ENCODE results near the gene TRPC4. TPM values are rescaled to one million over a fixed set of nuclear protein-coding genes. Genes with fewer than 3 reads are reported as not detected.

TRPC4 gene
- total and polyA plus RNA-seq, 2 donors (not counting 3 experiments of a cell fraction or from before 2014, with no cell fraction given) = 0.04 to 0.64 TPM

DNA sequence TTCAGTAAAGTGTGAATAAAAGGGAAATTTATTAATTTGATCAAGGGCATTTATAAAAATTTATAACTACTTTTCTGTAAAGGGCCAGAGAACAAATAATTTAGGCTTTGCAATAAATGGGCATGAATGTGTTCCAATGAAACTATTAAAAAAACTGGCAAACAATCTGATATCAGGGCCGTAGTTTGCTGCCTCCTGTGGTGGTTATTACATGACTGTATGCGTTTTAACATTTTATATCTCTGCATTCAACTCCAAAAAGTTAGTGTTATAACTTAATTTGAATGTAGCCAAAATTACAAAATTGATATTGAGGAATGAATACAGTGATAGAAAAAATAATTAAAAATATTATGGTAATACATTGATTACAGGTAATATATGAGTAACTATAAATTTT, 190.5 kb downstream of the TRPC4 start:
- H3K4me3 ChIP-seq (replicated peaks in 1 of 3; ENCODE audit: insufficient read depth in 1 of 3, low read depth in 1 of 3, low read length in 3 of 3) = no peak overlapping the region
- POLR2A ChIA-PET = no interaction called here
- intact Hi-C loops (cut with micrococcal nuclease) (no loop called here), dilution Hi-C loops (cut with MboI; ENCODE audit: extremely low pct_ligation_motif_present, low sequenced_read_pairs) (no loop called here)
- no peak for TF ChIP-seq EZH2 (IDR thresholded peaks at IDR 0.05; ENCODE audit: borderline replicate concordance, low read depth, low read length, severe bottlenecking)
- no peaks in the 10 kb centered on the region for H4K20me1 ChIP-seq (replicated peaks; ENCODE audit: control insufficient read depth, extremely low read depth, insufficient read depth, low read length)
- no peak overlapping the region for H3K27ac ChIP-seq (ENCODE audit: insufficient read depth, low read depth, low read length)
- CTCF ChIA-PET = interaction anchor here (2.0 kb wide), 1 partner anchor 14 kb away, joined by 4 read pairs; no protein-coding TSS in a partner anchor
- H3K27me3 ChIP-seq (ENCODE audit: control insufficient read depth in 2 of 2, insufficient read depth in 2 of 2, low read length in 2 of 2) = no peaks in the 10 kb centered on the region
- no peak overlapping the region for H3K4me2 ChIP-seq (ENCODE audit: insufficient read depth, low read length)
- FAIRE-seq (no peak), DNase-seq (ENCODE audit: low read depth, low spot score) (no peak)
- no peak overlapping the region for H2AFZ ChIP-seq (ENCODE audit: low read depth, low read length)
- no peaks in the 10 kb centered on the region for H3K36me3 ChIP-seq (ENCODE audit: control insufficient read depth in 2 of 2, extremely low read depth in 1 of 2, insufficient read depth in 2 of 2, low read length in 2 of 2)
- no peaks in the 10 kb centered on the region for H3K9me3 ChIP-seq (replicated peaks; ENCODE audit: control insufficient read depth, insufficient read depth, low read length)
- BruUV-seq (replicated peaks) = no TSS peak
- H3K9ac ChIP-seq (replicated peaks; ENCODE audit: extremely low read depth, insufficient read depth, low read length) = no peak overlapping the region
- peaks cover 21% of the 10 kb centered on the region for H3K4me1 ChIP-seq (ENCODE audit: control insufficient read depth, extremely low read depth, insufficient read depth, low read length)
- H3K9me1 ChIP-seq (replicated peaks; ENCODE audit: control insufficient read depth, extremely low read depth, insufficient read depth, low read length) = no peaks in the 10 kb centered on the region
- H3K79me2 ChIP-seq (ENCODE audit: control insufficient read depth, insufficient read depth, low read length) = no peaks in the 10 kb centered on the region

DNA sequence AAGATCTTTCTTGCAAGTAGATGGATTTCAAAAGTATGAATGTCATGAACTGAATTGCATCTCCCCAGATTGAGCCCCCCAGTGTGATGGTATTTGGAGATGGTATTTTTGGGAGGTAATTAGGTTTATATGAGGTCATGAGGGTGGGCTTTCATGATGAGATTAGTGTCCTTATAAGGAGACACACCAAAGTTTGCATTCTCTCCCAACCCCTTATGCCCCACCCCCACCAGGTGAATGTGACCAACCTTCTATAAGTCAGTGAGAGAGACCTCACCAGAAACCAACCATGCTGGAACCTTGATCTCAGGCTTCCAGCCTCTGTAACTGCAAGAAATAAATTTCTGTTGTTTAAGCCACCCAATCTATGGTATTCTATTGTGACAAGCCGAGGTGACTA, 199.7 kb downstream of the TRPC4 start:
- intact Hi-C loops (cut with micrococcal nuclease) (no loop called here), dilution Hi-C loops (cut with MboI; ENCODE audit: extremely low pct_ligation_motif_present, low sequenced_read_pairs) (no loop called here)
- Histone ChIP-seq H3K79me2 (ENCODE audit: control insufficient read depth, insufficient read depth, low read length) (no peaks in the 10 kb centered on the region), H3K9me3 (replicated peaks; ENCODE audit: control insufficient read depth, insufficient read depth, low read length) (no peaks in the 10 kb centered on the region), H3K27me3 (ENCODE audit: control insufficient read depth in 2 of 2, insufficient read depth in 2 of 2, low read length in 2 of 2) (no peaks in the 10 kb centered on the region), H3K9me1 (replicated peaks; ENCODE audit: control insufficient read depth, extremely low read depth, insufficient read depth, low read length) (no peaks in the 10 kb centered on the region), H2AFZ (ENCODE audit: low read depth, low read length) (no peak overlapping the region), H3K4me3 (replicated peaks in 1 of 3; ENCODE audit: insufficient read depth in 1 of 3, low read depth in 1 of 3, low read length in 3 of 3) (no peak overlapping the region), H3K27ac (ENCODE audit: insufficient read depth, low read depth, low read length) (no peak overlapping the region), H3K36me3 (ENCODE audit: control insufficient read depth in 2 of 2, extremely low read depth in 1 of 2, insufficient read depth in 2 of 2, low read length in 2 of 2) (no peaks in the 10 kb centered on the region), H4K20me1 (replicated peaks; ENCODE audit: control insufficient read depth, extremely low read depth, insufficient read depth, low read length) (no peaks in the 10 kb centered on the region), H3K4me1 (ENCODE audit: control insufficient read depth, extremely low read depth, insufficient read depth, low read length) (peaks cover 11% of the 10 kb centered on the region), H3K9ac (replicated peaks; ENCODE audit: extremely low read depth, insufficient read depth, low read length) (no peak overlapping the region), H3K4me2 (ENCODE audit: insufficient read depth, low read length) (no peak overlapping the region)
- FAIRE-seq (no peak), DNase-seq (ENCODE audit: low read depth, low spot score) (no peak)
- no TSS peak for BruUV-seq (replicated peaks)
- TF ChIP-seq POLR2A (IDR thresholded peaks at IDR 0.05; ENCODE audit: low read depth, low read length) (no peak), MYC (IDR thresholded peaks at IDR 0.05; ENCODE audit: low read depth, low read length) (no peak), POLR2AphosphoS5 (IDR thresholded peaks at IDR 0.05; ENCODE audit: insufficient read depth, low read depth, low read length) (no peak), FOS (IDR thresholded peaks at IDR 0.05; ENCODE audit: borderline replicate concordance, insufficient read depth, low read length) (no peak), GATA2 (IDR thresholded peaks at IDR 0.05; ENCODE audit: insufficient read depth, insufficient read length, low read depth, low read length) (no peak), EZH2 (IDR thresholded peaks at IDR 0.05; ENCODE audit: borderline replicate concordance, low read depth, low read length, severe bottlenecking) (no peak), JUN (IDR thresholded peaks at IDR 0.05; ENCODE audit: borderline replicate concordance, insufficient read depth, insufficient read length, low read depth) (no peak)
- TF ChIP-seq, protein P1, sequence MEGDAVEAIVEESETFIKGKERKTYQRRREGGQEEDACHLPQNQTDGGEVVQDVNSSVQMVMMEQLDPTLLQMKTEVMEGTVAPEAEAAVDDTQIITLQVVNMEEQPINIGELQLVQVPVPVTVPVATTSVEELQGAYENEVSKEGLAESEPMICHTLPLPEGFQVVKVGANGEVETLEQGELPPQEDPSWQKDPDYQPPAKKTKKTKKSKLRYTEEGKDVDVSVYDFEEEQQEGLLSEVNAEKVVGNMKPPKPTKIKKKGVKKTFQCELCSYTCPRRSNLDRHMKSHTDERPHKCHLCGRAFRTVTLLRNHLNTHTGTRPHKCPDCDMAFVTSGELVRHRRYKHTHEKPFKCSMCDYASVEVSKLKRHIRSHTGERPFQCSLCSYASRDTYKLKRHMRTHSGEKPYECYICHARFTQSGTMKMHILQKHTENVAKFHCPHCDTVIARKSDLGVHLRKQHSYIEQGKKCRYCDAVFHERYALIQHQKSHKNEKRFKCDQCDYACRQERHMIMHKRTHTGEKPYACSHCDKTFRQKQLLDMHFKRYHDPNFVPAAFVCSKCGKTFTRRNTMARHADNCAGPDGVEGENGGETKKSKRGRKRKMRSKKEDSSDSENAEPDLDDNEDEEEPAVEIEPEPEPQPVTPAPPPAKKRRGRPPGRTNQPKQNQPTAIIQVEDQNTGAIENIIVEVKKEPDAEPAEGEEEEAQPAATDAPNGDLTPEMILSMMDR (IDR thresholded peaks at IDR 0.05; ENCODE audit: extremely low read depth in 1 of 2, insufficient read depth in 1 of 2, low read depth in 1 of 2, low read length in 2 of 2) = no peak
- TF ChIP-seq, protein P2, sequence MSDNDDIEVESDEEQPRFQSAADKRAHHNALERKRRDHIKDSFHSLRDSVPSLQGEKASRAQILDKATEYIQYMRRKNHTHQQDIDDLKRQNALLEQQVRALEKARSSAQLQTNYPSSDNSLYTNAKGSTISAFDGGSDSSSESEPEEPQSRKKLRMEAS (IDR thresholded peaks at IDR 0.05; ENCODE audit: insufficient read depth, insufficient read length) = no peak
- ChIA-PET CTCF (no interaction called here), POLR2A (no interaction called here)

All from endothelial cell of umbilical vein (primary cell).